LNCaP clone FGC (cell line): Measurements from ENCODE around the gene PTPRD.

Experiments used
- DNase-seq: peaks from one replicate; pipeline ENCODE4 v3.0.0-alpha.2; 2011; ENCODE audit warnings: low read depth
- H3K4me3 ChIP-seq: 2 replicates; pipeline ENCODE4 v1.5.1; 2011; ENCODE audit warnings: mild to moderate bottlenecking, low read depth, low read length, control low read depth
- CTCF ChIP-seq: IDR thresholded peaks from 2 replicates; pipeline ENCODE4 v1.5.1; 2012; ENCODE audit warnings: mild to moderate bottlenecking; ENCODE audit not compliant: control insufficient read depth, insufficient read depth; ENCODE audit errors: extremely low read depth

Gene PTPRD

DNA sequence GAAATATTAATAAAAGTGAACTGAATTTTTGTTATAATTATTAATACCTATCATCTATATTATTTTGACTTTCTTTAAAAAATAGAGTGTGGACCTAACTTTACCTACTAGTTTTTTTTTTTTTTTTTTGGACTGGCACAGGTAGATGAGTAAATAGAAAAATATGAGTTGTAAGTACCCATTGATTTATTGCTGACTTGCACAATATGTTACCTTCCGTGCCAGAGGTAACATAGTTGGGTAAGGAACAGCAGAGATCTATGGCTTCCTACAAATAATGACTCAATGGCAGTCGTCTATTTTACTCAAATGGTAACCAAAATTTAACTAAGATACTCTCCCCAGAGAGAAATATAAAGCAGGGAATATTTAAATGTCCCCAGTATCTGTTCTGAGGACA lies 1212.8 kb downstream of the PTPRD start:
- no peak for TF ChIP-seq CTCF
- H3K4me3 ChIP-seq: no peak overlapping the region
- no peak for DNase-seq

DNA sequence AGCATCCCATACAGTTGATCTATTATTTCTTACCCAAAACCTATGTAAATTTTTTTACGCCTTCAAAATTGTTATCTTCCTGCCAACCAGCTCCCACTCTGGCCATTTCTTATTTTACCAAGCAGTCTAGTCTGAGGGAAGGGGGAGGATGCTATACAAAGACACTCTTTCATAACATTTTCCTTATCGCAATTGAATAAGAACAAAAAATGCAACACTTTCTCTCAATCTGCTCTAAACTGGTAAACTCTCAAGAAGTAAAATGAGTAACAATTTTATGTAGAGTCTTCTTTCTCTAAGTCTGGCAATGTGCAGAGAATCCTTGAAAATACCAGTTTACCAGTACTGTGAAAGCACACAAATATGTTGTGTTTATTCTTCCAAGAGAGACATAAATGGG lies 1216.3 kb downstream of the PTPRD start:
- no peak for DNase-seq
- no peak for TF ChIP-seq CTCF
- H3K4me3 ChIP-seq: no peak overlapping the region

GRCh38 chr9:9395539-9395938 lies 1217.3 kb downstream of the PTPRD start:
- TF ChIP-seq CTCF: no peak
- no peak for DNase-seq

DNA sequence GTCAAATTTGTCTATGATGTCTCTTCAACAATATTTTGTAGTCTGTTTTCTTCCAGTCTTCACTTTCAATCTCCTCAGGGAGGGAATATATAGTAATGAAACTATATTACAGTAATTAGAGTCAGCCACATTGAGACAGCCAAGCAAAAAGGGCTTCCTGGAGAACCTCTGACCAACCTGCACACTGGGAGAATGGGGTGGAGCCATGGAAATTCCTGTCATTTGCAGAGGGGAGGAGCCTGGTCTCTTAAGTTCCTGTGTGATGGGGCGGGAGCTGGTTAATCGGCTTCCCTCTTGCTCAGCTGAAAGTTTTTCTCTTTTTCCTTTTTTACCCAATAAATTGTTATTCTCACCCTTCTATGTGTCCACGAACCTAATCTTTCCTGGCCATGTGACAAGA lies 1220.0 kb downstream of the PTPRD start:
- TF ChIP-seq CTCF: no peak
- DNase-seq: no peak
- no peak overlapping the region for H3K4me3 ChIP-seq

More at GRCh38 chr9:9395539-9395938, 1217.3 kb downstream of the PTPRD start:
- no peak overlapping the region for H3K4me3 ChIP-seq

DNA sequence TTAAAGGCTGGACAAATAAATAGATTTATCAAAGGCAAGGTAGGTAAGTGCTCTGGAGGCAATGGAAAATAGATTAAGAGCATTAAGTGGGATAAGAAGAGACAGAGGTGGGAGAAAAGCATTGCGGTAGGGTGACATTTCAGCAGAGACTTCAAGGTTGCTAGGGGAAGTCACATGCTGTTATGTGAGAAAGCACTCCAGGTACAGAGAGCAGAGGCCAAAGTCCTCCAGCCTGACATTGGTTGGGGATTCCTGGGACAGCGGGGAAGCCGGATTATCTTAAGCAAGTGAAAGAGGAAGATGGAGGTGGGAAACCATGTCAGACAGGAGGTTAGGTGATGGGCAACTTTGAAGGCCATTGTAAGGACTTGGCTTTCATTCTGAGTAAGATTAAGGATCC lies 1222.9 kb downstream of the PTPRD start:
- no peak for DNase-seq
- no peak for TF ChIP-seq CTCF
- no peak overlapping the region for H3K4me3 ChIP-seq

GRCh38 chr9:9387511-9388115 lies 1225.2 kb downstream of the PTPRD start:
- TF ChIP-seq CTCF: no peak
- no peak overlapping the region for H3K4me3 ChIP-seq
- no peak for DNase-seq

DNA sequence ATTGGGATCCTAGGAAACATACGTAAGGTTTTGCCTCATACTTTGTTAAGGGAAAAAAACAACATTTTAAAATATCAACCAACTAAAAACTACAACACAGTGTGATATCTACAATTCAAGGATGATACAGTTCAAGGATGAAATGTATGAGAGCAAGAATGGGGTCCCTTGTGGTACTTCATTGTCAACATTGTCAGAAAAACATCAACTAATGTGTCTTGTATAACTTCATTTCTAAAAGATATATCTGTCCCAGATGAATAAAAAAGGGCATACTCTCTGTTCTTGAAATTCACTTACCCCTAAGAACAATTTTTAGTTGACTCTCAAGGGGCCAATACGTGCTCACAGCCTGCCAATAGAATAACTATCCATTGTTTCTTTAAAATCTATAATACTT lies 1250.5 kb downstream of the PTPRD start:
- no peak for TF ChIP-seq CTCF
- H3K4me3 ChIP-seq: no peak overlapping the region
- DNase-seq: no peak
